Measurements from ENCODE around the gene BCL6.

BCL6 gene

GRCh38 chr3:187746059-187746441 lies 782 bp upstream of the BCL6 start:
- TF ChIP-seq, protein P1, sequence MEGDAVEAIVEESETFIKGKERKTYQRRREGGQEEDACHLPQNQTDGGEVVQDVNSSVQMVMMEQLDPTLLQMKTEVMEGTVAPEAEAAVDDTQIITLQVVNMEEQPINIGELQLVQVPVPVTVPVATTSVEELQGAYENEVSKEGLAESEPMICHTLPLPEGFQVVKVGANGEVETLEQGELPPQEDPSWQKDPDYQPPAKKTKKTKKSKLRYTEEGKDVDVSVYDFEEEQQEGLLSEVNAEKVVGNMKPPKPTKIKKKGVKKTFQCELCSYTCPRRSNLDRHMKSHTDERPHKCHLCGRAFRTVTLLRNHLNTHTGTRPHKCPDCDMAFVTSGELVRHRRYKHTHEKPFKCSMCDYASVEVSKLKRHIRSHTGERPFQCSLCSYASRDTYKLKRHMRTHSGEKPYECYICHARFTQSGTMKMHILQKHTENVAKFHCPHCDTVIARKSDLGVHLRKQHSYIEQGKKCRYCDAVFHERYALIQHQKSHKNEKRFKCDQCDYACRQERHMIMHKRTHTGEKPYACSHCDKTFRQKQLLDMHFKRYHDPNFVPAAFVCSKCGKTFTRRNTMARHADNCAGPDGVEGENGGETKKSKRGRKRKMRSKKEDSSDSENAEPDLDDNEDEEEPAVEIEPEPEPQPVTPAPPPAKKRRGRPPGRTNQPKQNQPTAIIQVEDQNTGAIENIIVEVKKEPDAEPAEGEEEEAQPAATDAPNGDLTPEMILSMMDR (IDR thresholded peaks at IDR 0.05): no peak

DNA sequence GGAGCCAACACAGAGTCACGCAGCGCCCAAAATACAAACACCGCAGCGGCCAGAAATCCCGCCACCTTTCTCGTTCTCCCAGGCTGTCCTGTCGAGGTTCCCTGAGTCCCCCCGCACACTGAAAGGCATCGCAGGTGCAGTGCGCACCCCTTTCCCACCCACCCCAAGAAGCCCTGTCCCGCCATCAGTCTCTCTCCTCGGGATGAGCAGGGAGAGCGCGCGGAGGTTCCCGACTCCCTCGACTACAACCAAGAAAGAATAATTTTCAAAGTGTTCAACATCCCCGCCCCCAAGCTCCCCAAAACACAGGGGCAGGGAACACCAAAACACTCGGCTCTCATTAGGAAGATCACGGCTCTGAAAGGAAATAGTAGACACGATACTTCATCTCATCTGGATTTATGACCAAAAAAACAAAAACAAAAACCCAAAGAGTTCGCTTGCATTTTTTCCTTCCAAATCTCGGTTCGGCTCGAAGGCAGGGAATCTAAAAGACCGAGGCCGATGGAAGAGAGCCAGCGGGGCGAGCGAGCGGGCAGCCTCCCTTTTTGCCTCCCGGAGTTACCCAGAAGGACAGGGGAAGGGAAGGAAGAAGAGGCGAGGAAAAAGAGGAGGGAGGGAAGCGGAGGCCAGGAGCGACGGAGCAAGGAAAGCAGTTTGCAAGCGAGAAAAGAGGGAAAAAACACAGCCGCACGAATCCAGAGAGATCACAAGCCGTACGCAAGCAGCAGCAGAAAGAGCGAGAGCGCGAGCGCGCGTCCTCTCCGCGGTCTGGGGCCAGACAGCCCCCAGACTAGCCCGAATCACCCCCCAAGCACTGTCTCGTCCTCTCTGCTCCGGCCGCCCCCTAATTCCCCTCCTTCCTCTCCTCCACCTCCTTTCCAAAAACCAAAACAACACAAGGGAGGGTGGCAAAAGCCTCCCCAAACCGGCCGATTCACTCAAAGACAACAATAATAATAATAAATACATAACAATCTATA lies 808 bp downstream of the BCL6 start:
- TF ChIP-seq, protein P1 (IDR thresholded peaks at IDR 0.05): no peak

DNA sequence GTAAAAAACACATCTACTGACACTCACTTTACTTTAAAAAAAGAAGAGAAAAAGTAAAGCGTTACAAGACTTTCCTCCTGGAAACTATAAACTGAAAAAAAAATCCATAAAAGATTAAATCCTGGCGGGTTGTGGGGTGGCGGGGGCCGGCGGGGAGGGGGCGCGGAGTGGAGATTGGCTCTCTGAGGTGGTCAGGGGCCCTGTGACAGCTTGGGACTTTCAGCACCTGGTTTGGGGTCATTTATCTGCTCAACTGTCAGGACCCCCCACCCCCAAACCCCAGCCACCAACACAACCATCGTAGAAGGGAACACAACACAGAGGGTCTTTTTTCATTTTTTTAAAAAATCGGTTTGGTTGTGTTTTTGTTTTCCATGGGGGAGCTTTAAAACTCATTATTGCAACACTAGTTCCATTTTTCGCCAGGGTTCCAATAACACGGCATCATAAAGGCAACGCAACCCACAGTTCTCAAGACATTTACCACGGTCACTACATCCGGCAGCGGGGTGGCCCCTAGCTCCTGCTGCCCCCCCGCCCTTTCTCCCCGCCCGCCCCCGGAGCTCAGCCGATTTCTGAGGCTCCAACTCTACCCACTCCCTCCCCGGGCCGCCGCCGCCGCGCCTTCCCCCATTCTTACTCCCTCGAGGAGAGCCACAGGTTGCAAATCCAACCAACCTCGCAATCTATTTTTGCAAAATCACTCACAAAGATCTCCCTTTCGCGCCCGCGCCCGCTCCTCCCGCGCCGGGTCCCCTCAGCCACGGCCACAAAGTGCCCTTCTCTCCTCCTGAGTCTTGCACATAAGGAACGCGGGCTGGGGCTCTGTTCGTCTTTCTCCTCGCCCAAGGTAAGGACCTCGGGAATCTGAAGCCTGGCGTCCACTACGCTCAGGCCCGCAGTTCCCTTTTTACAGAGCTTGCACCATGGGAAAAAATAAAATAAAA lies 1.8 kb downstream of the BCL6 start:
- TF ChIP-seq, protein P1 (IDR thresholded peaks at IDR 0.05): no peak

- TF ChIP-seq, protein P1 (IDR thresholded peaks at IDR 0.05): 0 out of 2 replicates have a peak, but pooled peaks have one; percentile 14
These were observed 2.7 kb downstream of the BCL6 start for GRCh38 chr3:187742351-187743171.

GRCh38 chr3:187741403-187742350 lies 3.6 kb downstream of the BCL6 start:
- TF ChIP-seq, protein P1 (IDR thresholded peaks at IDR 0.05): peak; percentile 87

DNA sequence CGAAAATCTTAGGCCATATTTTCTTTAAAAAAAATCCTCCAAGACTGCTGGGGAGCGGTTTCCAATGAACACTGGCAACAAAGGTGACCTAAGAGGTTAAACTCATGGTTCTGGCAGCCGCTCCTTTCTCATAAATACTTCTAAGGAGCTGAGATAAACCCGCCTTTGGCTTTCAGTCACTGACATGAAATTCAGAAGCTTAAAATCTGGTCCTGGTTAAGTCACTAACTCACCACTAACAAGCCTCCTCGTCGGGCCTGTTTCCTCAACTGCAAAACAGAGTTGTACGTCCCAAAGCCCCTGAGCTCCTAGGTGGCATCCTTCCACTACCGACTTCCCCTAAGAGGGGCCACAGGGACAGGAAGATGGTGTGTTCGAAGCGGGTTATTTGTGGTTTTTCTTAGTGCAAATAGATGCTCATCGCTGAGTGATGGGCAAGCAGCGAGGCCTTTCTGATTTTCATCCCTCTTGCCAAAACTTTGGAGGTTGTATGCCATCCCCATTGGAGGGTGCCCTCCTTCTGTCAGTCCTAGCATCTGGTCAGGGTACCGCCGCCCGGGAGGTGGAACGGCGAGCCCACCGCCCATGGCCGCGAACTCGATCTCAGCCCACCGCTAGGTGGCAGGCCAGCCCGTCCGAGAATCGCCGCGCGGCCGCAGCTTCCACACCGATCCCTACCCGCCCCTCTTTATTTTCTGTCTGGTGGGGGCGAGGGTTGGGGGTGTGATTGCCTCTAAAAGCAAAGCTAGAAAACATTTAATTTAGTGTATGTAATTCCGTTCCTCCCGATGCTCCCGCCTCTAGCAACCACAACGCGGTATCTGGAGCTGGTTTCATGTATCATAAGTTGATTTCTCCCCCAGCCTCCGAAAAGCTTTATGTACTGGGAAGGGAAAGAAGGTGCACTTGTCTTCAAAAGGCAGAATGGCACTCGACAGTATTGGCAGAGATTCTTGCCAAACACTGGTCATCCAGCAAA lies 4.6 kb downstream of the BCL6 start:
- TF ChIP-seq, protein P1 (IDR thresholded peaks at IDR 0.05): peak; percentile 96

Measured in LNCAP (cell line).